Lung (tissue), 12 donors: ENCODE data around the gene ATL2. TPM values are rescaled to one million over a fixed set of nuclear protein-coding genes. Genes with fewer than 3 reads are reported as not detected.

Source experiments
- ATAC-seq: fragments of 200-7000 bp; cut with Tn5 transposase; one replicate; pipeline ENCODE4 v1.9.1; 2020; ENCODE audit warnings: moderate number of reproducible peaks; ENCODE audit not compliant: insufficient read depth, low FRiP score
- DNase-seq, 3 donors: peaks; one replicate each; pipeline ENCODE4 v3.0.0-alpha.2; 2013 to 2017
- H3K27ac ChIP-seq, 2 donors: one replicate each; pipeline ENCODE4 v1.5.1; 2013; ENCODE audit warnings: mild to moderate bottlenecking in 2 of 2, moderate library complexity in 2 of 2, control low read depth in 1 of 2, inconsistent platforms in 1 of 2, low read depth in 1 of 2, low read length in 1 of 2
- H3K27me3 ChIP-seq, 3 donors: one replicate each; pipeline ENCODE4 v1.5.1; 2013; ENCODE audit warnings: low read length in 2 of 3; ENCODE audit not compliant: control insufficient read depth in 3 of 3, insufficient read depth in 3 of 3
- H3K36me3 ChIP-seq, 4 donors: one replicate each; pipeline ENCODE4 v1.5.1; 2013; ENCODE audit warnings: low read length in 4 of 4, mild to moderate bottlenecking in 1 of 4, moderate library complexity in 1 of 4; ENCODE audit not compliant: control insufficient read depth in 4 of 4, insufficient read depth in 4 of 4
- H3K4me1 ChIP-seq, 5 donors: one replicate each; pipeline ENCODE4 v1.5.1; 2013; ENCODE audit warnings: low read length in 5 of 5, mild to moderate bottlenecking in 2 of 5, moderate library complexity in 1 of 5; ENCODE audit not compliant: control insufficient read depth in 5 of 5, insufficient read depth in 5 of 5
- H3K4me3 ChIP-seq: one replicate; pipeline ENCODE4 v1.5.1; 2013; ENCODE audit warnings: mild to moderate bottlenecking, control low read depth, moderate library complexity
- H3K9ac ChIP-seq, 2 donors: one replicate each; pipeline ENCODE4 v1.5.1; 2013; ENCODE audit warnings: low read length in 2 of 2, control low read depth in 1 of 2; ENCODE audit not compliant: insufficient read depth in 1 of 2
- H3K9me3 ChIP-seq, 4 donors: one replicate each; pipeline ENCODE4 v1.5.1; 2013; ENCODE audit warnings: low read length in 3 of 4, mild to moderate bottlenecking in 1 of 4, moderate library complexity in 1 of 4; ENCODE audit not compliant: control insufficient read depth in 4 of 4, insufficient read depth in 3 of 4
- CTCF ChIP-seq: IDR thresholded peaks from 2 replicates; pipeline ENCODE4 v1.5.1; 2012; ENCODE audit warnings: mild to moderate bottlenecking; ENCODE audit errors: control extremely low read depth, extremely low read depth
- WGBS, 2 donors: extraction: QIAGEN DNeasy Blood & Tissue Kit; methylation state at CpG; one replicate each; pipeline ENCODE4 v1.1.7; 2013; 5-methylcytosine and 5-hydroxymethylcytosine counted together
- polyA plus RNA-seq, 2 donors: library from polyadenylated mRNA; stranded (reverse); fragments of 200-250 nt; gene quantifications; one replicate each; pipeline ENCODE4 v1.2.1, GENCODE V29; 2013
- total RNA-seq, 2 donors: library from RNA; depleted of rRNA in 1 of 2; stranded (reverse); fragments of >200 nt in 1 of 2; gene quantifications; one replicate each; pipeline ENCODE4 v1.2.1, GENCODE V29; 2014 to 2021
- donor health status: control.
- donor health status: control.
- donor health status: Bipolar disorder and iron deficiency.
- donor health status: healthy.
- donor health status: DM: yes; HTN: yes; CAD: no.

The ATL2 gene
- total and polyA plus RNA-seq, 4 donors: 23.4 to 171 (median 40.2) TPM

- TF ChIP-seq CTCF: no peak
- H3K4me3 ChIP-seq: no peak overlapping the region
- no peaks in the 10 kb centered on the region for H3K27me3 ChIP-seq
- H3K9me3 ChIP-seq: no peaks in the 10 kb centered on the region
- H3K4me1 ChIP-seq: peaks cover 0 to 13% (median 0%) of the 10 kb centered on the region in 5 donors
- no peak for ATAC-seq
- no peak overlapping the region for H3K27ac ChIP-seq
- no peak overlapping the region for H3K9ac ChIP-seq
- H3K36me3 ChIP-seq: peaks cover 0 to 3% (median 0%) of the 10 kb centered on the region in 4 donors
- WGBS, 2 donors: 91 to 94% methylated on average over 2 of the region's 2 CpGs
- DNase-seq: no peak
These were observed 16.9 kb downstream of the ATL2 start for GRCh38 chr2:38360177-38360576.

GRCh38 chr2:38353402-38353801 is 23.7 kb downstream of the ATL2 start:
- Histone ChIP-seq H3K27ac (no peak overlapping the region), H3K4me1 (peaks cover 0 to 7% (median 0%) of the 10 kb centered on the region in 5 donors), H3K36me3 (peaks cover 0 to 10% (median 3%) of the 10 kb centered on the region in 4 donors), H3K9me3 (no peaks in the 10 kb centered on the region), H3K4me3 (no peak overlapping the region), H3K27me3 (no peaks in the 10 kb centered on the region), H3K9ac (no peak overlapping the region)
- WGBS, 2 donors: 96 to 97% methylated on average over 2 of the region's 2 CpGs
- ATAC-seq (no peak), DNase-seq (no peak)
- no peak for TF ChIP-seq CTCF

- no peak for ATAC-seq
- H3K9ac ChIP-seq: no peak overlapping the region
- no peak for TF ChIP-seq CTCF
These were observed 24.7 kb downstream of the ATL2 start for GRCh38 chr2:38352336-38352735.

More at GRCh38 chr2:38352336-38352735, 24.7 kb downstream of the ATL2 start:
- peaks cover 0 to 7% (median 0%) of the 10 kb centered on the region in 5 donors for H3K4me1 ChIP-seq
- H3K4me3 ChIP-seq: no peak overlapping the region
- DNase-seq: no peak
- no peaks in the 10 kb centered on the region for H3K27me3 ChIP-seq
- H3K9me3 ChIP-seq: no peaks in the 10 kb centered on the region
- peaks cover 0 to 10% (median 2%) of the 10 kb centered on the region in 4 donors for H3K36me3 ChIP-seq
- H3K27ac ChIP-seq: peak overlapping the region in 1 of 2 donors; percentile 29
